Measurements from ENCODE around the gene SLC7A8. TPM values are rescaled to one million over a fixed set of nuclear protein-coding genes. Genes with fewer than 3 reads are reported as not detected.

SLC7A8 gene
- total RNA-seq, 2 experiments from 2014 or later, result 4.0 to 11.4 TPM

DNA sequence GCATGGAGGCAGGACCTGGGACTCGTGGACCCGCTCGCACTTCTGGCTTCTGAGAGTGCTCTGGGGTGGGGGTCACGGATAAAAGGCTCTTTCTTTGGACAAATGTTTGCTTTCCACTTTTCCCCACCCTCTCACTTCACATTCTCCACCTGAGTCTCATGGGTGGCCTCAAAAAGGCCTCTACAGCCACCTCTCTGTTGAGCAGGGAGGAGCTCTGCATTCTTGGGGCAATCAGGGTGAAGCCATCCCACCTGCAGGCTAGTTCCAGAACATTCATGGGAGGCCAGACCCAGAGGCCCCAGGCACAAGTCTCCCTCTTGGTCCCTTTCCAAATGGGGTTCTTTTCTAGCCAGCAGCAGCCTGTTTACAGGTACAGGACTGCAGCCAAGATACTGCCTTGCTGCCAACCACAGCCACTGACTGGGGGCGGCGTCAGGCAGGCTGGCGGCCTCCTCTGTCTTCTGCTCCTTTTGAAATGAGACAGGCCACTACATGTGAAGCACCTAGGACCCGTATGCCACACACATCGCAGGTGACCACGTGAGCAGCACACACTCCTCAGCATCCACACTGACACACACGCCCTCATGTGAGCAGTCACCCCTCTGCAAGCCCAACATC is 46.2 kb downstream of the SLC7A8 start:
- H3K27ac ChIP-seq (ENCODE audit: low read depth, low read length, poor library complexity, severe bottlenecking), result no peak overlapping the region
- H3K4me2 ChIP-seq (ENCODE audit: low read length), result no peak overlapping the region
- H2AFZ ChIP-seq (ENCODE audit: low read length), result no peak overlapping the region
- no TSS peak for BruUV-seq (replicated peaks)
- H3K4me3 ChIP-seq (ENCODE audit: low read depth, low read length, poor library complexity, severe bottlenecking), result no peak overlapping the region
- H3K9me3 ChIP-seq (ENCODE audit: low read length), result no peaks in the 10 kb centered on the region
- no peak for DNase-seq (ENCODE audit: low spot score)
- peaks cover 6% of the 10 kb centered on the region for H3K4me1 ChIP-seq (ENCODE audit: insufficient read depth, low read length, poor library complexity, severe bottlenecking)
- no peaks in the 10 kb centered on the region for H3K79me2 ChIP-seq (ENCODE audit: insufficient read depth, low read depth, low read length)
- H4K20me1 ChIP-seq (ENCODE audit: insufficient read depth, low read length), result no peaks in the 10 kb centered on the region
- POLR2A ChIA-PET, result no interaction called here
- no peaks in the 10 kb centered on the region for H3K36me3 ChIP-seq (ENCODE audit: insufficient read depth, low read length)
- H3K9me2 ChIP-seq (ENCODE audit: insufficient read depth, low read length), result no peaks in the 10 kb centered on the region
- CTCF ChIA-PET (ENCODE audit: unreplicated experiment), result no interaction called here
- intact Hi-C loops (cut with micrococcal nuclease; ENCODE audit: unreplicated experiment), result no loop called here
- TF ChIP-seq, protein P1, sequence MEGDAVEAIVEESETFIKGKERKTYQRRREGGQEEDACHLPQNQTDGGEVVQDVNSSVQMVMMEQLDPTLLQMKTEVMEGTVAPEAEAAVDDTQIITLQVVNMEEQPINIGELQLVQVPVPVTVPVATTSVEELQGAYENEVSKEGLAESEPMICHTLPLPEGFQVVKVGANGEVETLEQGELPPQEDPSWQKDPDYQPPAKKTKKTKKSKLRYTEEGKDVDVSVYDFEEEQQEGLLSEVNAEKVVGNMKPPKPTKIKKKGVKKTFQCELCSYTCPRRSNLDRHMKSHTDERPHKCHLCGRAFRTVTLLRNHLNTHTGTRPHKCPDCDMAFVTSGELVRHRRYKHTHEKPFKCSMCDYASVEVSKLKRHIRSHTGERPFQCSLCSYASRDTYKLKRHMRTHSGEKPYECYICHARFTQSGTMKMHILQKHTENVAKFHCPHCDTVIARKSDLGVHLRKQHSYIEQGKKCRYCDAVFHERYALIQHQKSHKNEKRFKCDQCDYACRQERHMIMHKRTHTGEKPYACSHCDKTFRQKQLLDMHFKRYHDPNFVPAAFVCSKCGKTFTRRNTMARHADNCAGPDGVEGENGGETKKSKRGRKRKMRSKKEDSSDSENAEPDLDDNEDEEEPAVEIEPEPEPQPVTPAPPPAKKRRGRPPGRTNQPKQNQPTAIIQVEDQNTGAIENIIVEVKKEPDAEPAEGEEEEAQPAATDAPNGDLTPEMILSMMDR (conservative IDR thresholded peaks at IDR 0.05; ENCODE audit: low read length), result no peak
- TF ChIP-seq EZH2phosphoT487 (IDR thresholded peaks at IDR 0.05; ENCODE audit: borderline replicate concordance, low read depth, low read length), result no peak

DNA sequence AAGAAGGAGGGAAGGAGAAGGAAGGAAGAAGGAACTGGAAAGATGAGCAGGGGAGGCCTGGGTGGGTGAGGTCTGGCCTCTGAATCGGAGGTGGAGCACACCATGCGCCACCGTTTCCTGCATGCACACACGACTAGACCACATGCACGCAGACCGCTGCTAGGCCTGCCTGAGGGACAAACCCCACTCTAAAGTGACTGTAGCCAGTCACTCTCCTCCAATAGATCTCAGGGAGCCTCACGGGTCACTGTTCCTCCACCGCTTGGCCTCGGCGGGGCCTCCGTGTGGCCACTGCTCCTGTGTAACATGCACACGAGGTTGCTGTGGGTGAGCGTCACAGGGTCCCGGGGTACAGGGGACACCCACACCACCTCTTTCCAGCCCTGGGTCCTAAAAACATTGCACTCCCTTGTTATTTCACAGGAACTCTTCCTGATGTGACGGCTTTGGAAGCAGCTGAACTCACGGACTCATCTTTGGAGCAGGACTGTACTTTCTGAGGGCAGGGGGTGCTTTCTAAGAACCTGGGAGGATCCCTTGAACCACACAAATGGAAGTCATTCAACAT is 46.8 kb downstream of the SLC7A8 start:
- Histone ChIP-seq H3K27ac (ENCODE audit: low read depth, low read length, poor library complexity, severe bottlenecking) (no peak overlapping the region), H3K79me2 (ENCODE audit: insufficient read depth, low read depth, low read length) (no peaks in the 10 kb centered on the region), H3K36me3 (ENCODE audit: insufficient read depth, low read length) (no peaks in the 10 kb centered on the region), H3K4me3 (ENCODE audit: low read depth, low read length, poor library complexity, severe bottlenecking) (no peak overlapping the region), H3K4me1 (ENCODE audit: insufficient read depth, low read length, poor library complexity, severe bottlenecking) (peaks cover 6% of the 10 kb centered on the region), H3K9me3 (ENCODE audit: low read length) (no peaks in the 10 kb centered on the region), H3K9me2 (ENCODE audit: insufficient read depth, low read length) (no peaks in the 10 kb centered on the region), H4K20me1 (ENCODE audit: insufficient read depth, low read length) (no peaks in the 10 kb centered on the region), H3K4me2 (ENCODE audit: low read length) (no peak overlapping the region), H2AFZ (ENCODE audit: low read length) (no peak overlapping the region)
- no peak for DNase-seq (ENCODE audit: low spot score)
- intact Hi-C loops (cut with micrococcal nuclease; ENCODE audit: unreplicated experiment), result no loop called here
- CTCF ChIA-PET (ENCODE audit: unreplicated experiment), result no interaction called here
- no peak for TF ChIP-seq EZH2phosphoT487 (IDR thresholded peaks at IDR 0.05; ENCODE audit: borderline replicate concordance, low read depth, low read length)
- TF ChIP-seq, protein P1 (conservative IDR thresholded peaks at IDR 0.05; ENCODE audit: low read length), result no peak
- no TSS peak for BruUV-seq (replicated peaks)
- POLR2A ChIA-PET, result no interaction called here

DNA sequence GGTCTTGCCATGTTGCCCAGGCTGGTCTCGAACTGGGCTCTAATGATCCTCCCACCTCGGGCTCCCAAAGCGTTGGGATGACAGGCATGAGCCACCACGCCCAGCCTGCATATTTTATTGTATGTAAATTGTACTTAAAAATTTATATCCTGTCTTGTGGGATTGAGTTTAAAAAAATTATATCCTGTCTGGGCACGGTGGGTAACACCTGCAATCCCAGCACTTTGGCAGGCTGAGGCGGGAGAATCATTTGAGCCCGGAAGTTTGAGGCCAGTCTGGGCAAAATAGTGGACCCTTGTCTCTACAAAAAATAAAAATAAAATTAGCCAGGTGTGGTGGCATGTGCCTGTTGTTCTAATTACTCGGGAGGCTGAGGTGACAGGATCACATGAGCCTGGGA is 50.5 kb downstream of the SLC7A8 start:
- ChIA-PET POLR2A (interaction anchor here (0.7 kb wide), 1 partner anchor 29 kb away, joined by 4 read pairs; no protein-coding TSS in a partner anchor), CTCF (ENCODE audit: unreplicated experiment) (no interaction called here)
- Histone ChIP-seq H3K9me3 (ENCODE audit: low read length) (no peaks in the 10 kb centered on the region), H3K27ac (ENCODE audit: low read depth, low read length, poor library complexity, severe bottlenecking) (no peak overlapping the region), H3K79me2 (ENCODE audit: insufficient read depth, low read depth, low read length) (no peaks in the 10 kb centered on the region), H2AFZ (ENCODE audit: low read length) (no peak overlapping the region), H3K36me3 (ENCODE audit: insufficient read depth, low read length) (no peaks in the 10 kb centered on the region), H3K4me2 (ENCODE audit: low read length) (no peak overlapping the region), H3K9me2 (ENCODE audit: insufficient read depth, low read length) (no peaks in the 10 kb centered on the region), H3K4me1 (ENCODE audit: insufficient read depth, low read length, poor library complexity, severe bottlenecking) (peaks cover 6% of the 10 kb centered on the region), H4K20me1 (ENCODE audit: insufficient read depth, low read length) (no peaks in the 10 kb centered on the region), H3K4me3 (ENCODE audit: low read depth, low read length, poor library complexity, severe bottlenecking) (no peak overlapping the region)
- no TSS peak for BruUV-seq (replicated peaks)
- TF ChIP-seq EZH2phosphoT487 (IDR thresholded peaks at IDR 0.05; ENCODE audit: borderline replicate concordance, low read depth, low read length), result no peak
- TF ChIP-seq, protein P1 (conservative IDR thresholded peaks at IDR 0.05; ENCODE audit: low read length), result no peak
- intact Hi-C loops (cut with micrococcal nuclease; ENCODE audit: unreplicated experiment), result no loop called here
- DNase-seq (ENCODE audit: low spot score), result no peak
